ENCODE results near the gene MSH2. TPM values are rescaled to one million over a fixed set of nuclear protein-coding genes. Genes with fewer than 3 reads are reported as not detected.
"Not testable (repeated sequence)": the region's sequence is repeated elsewhere in the genome, so short reads cannot be mapped to it uniquely, and the experiment has no call there.

The MSH2 gene
- total RNA-seq, 1 experiment from 2014 or later = 139 TPM

DNA sequence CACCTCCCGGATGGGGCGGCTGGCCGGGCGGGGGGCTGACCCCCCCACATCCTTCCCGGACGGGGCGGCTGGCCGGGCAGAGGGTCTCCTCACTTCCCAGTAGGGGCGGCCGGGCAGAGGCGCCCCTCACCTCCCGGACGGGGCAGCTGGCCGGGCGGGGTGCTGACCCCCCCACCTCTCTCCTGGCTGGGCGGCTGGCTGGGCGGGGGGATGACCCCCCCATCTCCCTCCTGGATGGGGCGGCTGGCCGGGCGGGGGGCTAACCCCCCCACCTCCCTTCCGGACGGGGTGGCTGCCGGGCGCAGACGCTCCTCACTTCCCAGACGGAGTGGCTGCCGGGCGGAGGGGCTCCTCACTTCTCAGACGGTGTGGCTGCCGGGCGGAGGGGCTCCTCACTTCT, 30.5 kb downstream of the MSH2 start:
- not testable (repeated sequence) for H2BK15ac ChIP-seq (ENCODE audit: low read depth, low read length); H3K9me3 ChIP-seq (ENCODE audit: control insufficient read depth, low read depth, low read length); H4K91ac ChIP-seq (ENCODE audit: insufficient read length, low read depth, low read length); H3K23ac ChIP-seq (ENCODE audit: insufficient read length, low read depth, low read length); H2BK5ac ChIP-seq (ENCODE audit: insufficient read length, low read length); H4K5ac ChIP-seq (ENCODE audit: insufficient read length, low read depth, low read length); H2BK120ac ChIP-seq (ENCODE audit: low read depth, low read length, poor library complexity, severe bottlenecking); H4K20me1 ChIP-seq (ENCODE audit: control insufficient read depth, insufficient read depth, insufficient read length); H3K27me3 ChIP-seq (ENCODE audit: insufficient read depth, low read length); H2AK5ac ChIP-seq (ENCODE audit: insufficient read length, low read length); H4K8ac ChIP-seq (replicated peaks; ENCODE audit: insufficient read length, low read depth, low read length); H3K4me2 ChIP-seq (ENCODE audit: insufficient read depth, insufficient read length, low read length); H3K79me1 ChIP-seq (ENCODE audit: insufficient read depth, low read depth, low read length, poor library complexity, severe bottlenecking); H2AFZ ChIP-seq (ENCODE audit: low read length); H3K4me1 Mint-ChIP-seq; H3K79me2 ChIP-seq (ENCODE audit: insufficient read depth, low read length); H3T11ph ChIP-seq (ENCODE audit: low read length); H2BK12ac ChIP-seq (ENCODE audit: insufficient read length, low read depth, low read length); H3K23me2 ChIP-seq (ENCODE audit: insufficient read length, low read depth, low read length, poor library complexity, severe bottlenecking); H3K27ac ChIP-seq (ENCODE audit: insufficient read length, low read depth, low read length); H3K9ac ChIP-seq (ENCODE audit: extremely low read depth, insufficient read length, low read length); H3K14ac ChIP-seq (ENCODE audit: insufficient read depth, low read length); DNase-seq; H3K4me1 ChIP-seq (ENCODE audit: insufficient read depth, low read length); H3K27ac Mint-ChIP-seq; H2BK20ac ChIP-seq (ENCODE audit: low read depth, low read length, poor library complexity, severe bottlenecking); H3K56ac ChIP-seq (ENCODE audit: insufficient read length, low read depth, low read length); H3K4ac ChIP-seq (ENCODE audit: low read depth, low read length); H3K27me3 Mint-ChIP-seq (ENCODE audit: low read depth); H3K4me3 Mint-ChIP-seq; H3K18ac ChIP-seq (ENCODE audit: insufficient read length, low read depth, low read length)
- peaks cover 18 to 29% of the 10 kb centered on the region in 2 experiments for H3K9me3 Mint-ChIP-seq
- peaks cover 66 to 81% (median 74%) of the 10 kb centered on the region in 3 experiments for H3K36me3 Mint-ChIP-seq (ENCODE audit: insufficient read depth in 1 of 3, low read depth in 3 of 3)
- no CpG with 5 or more reads among the region's 31 CpGs for WGBS (ENCODE audit: extremely low coverage, insufficient read length, low lambda C conversion rate)
